ENCODE measurements around the gene CGNL1.

DNA sequence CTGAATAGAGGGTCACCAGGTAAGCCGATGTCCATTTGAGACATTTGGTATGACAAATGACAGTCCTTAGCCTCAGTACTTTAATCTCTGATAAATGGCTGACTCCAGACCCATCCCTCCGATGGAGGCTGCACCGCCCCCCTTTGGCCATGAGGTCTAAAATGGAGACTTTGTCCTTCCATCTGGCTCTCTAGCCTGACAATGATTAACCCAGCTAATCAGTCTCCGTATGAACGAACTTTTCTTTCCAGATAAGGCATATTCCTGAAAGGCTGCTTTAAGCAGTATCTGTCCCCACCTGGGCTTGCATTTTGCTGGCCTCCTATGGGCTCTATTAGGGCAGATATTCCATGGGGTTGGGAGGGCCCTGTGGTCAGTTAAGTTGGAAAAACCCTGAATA is 204.6 kb downstream of the CGNL1 start:
- TF ChIP-seq CTCF (IDR thresholded peaks at IDR 0.05), result no peak
- no peak for TF ChIP-seq POLR2AphosphoS5 (IDR thresholded peaks at IDR 0.05)

All from upper lobe of left lung (tissue), 4 donors.